ENCODE measurements around the gene RCE1. TPM values are rescaled to one million over a fixed set of nuclear protein-coding genes. Genes with fewer than 3 reads are reported as not detected.
A peak's percentile ranks its signal among the peaks of the same experiment; 100 is the strongest.

The RCE1 gene
- total RNA-seq, 2 experiments from 2014 or later: 60.1 to 63.0 TPM

DNA sequence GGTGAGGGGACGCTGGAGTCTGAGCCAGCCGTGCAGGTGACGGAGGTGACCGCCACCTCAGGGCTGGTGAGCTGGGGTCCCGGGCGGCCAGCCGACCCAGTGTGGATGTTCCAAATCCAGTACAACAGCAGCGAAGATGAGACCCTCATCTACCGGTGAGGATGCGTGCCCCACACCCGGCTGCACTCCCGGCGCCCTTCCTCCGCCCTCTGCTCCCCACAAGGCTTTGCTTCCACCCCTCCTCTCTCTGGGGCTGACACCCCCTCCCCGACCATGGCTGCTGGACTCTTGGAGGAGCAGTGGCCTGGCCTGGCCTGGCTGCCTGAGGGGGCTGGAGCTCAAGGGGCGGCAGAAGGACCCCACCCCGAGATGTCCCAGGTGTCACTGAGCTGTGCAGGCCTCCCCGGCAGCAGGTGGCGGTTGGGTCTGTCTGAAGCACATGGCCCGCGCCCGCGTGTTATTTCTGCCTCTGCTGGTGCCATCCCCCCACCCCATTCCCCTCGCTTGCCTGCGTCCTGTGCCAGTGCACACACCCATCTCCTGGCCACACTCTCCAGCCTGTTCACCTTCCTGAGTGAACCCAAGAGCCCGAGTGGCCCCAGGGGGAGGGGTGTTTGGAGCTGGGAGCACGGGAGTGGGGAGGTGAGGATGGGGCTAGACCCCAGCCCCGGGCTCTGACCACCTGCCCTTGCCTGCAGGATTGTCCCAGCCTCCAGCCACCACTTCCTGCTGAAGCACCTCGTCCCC, 15.9 kb downstream of the RCE1 start:
- POLR2A ChIA-PET: no interaction called here
- H3K4me3 Mint-ChIP-seq: peak overlapping the region; percentile 63
- no peak overlapping the region for H3K27ac ChIP-seq (ENCODE audit: low read depth in 1 of 2, low read length in 2 of 2)
- H3K4me1 Mint-ChIP-seq (ENCODE audit: low read depth): no peaks in the 10 kb centered on the region
- intact Hi-C loops (cut with DNase I, micrococcal nuclease): no loop called here
- TF ChIP-seq, protein P1, sequence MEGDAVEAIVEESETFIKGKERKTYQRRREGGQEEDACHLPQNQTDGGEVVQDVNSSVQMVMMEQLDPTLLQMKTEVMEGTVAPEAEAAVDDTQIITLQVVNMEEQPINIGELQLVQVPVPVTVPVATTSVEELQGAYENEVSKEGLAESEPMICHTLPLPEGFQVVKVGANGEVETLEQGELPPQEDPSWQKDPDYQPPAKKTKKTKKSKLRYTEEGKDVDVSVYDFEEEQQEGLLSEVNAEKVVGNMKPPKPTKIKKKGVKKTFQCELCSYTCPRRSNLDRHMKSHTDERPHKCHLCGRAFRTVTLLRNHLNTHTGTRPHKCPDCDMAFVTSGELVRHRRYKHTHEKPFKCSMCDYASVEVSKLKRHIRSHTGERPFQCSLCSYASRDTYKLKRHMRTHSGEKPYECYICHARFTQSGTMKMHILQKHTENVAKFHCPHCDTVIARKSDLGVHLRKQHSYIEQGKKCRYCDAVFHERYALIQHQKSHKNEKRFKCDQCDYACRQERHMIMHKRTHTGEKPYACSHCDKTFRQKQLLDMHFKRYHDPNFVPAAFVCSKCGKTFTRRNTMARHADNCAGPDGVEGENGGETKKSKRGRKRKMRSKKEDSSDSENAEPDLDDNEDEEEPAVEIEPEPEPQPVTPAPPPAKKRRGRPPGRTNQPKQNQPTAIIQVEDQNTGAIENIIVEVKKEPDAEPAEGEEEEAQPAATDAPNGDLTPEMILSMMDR (IDR thresholded peaks at IDR 0.05): no peak
- no peak overlapping the region for H3K27ac Mint-ChIP-seq
- ATAC-seq (ENCODE audit: poor library complexity): no peak
- H3K4me3 ChIP-seq (ENCODE audit: low read length): no peak overlapping the region
- no peaks in the 10 kb centered on the region for H3K9me3 ChIP-seq (ENCODE audit: control insufficient read depth in 1 of 2, insufficient read depth in 1 of 2, low read length in 2 of 2)
- H3K36me3 ChIP-seq (ENCODE audit: insufficient read depth, low read length): no peaks in the 10 kb centered on the region
- H3K27me3 Mint-ChIP-seq: no peaks in the 10 kb centered on the region
- no peak for DNase-seq
- H3K4me1 ChIP-seq (ENCODE audit: insufficient read depth, low read length): peaks cover 13% of the 10 kb centered on the region
- no peaks in the 10 kb centered on the region for H3K36me3 Mint-ChIP-seq (ENCODE audit: low read depth)
- H3K9me3 Mint-ChIP-seq: no peaks in the 10 kb centered on the region
- no peaks in the 10 kb centered on the region for H3K27me3 ChIP-seq (ENCODE audit: control insufficient read depth in 1 of 2, insufficient read depth in 2 of 2, low read length in 2 of 2)
- CTCF ChIA-PET: no interaction called here

DNA sequence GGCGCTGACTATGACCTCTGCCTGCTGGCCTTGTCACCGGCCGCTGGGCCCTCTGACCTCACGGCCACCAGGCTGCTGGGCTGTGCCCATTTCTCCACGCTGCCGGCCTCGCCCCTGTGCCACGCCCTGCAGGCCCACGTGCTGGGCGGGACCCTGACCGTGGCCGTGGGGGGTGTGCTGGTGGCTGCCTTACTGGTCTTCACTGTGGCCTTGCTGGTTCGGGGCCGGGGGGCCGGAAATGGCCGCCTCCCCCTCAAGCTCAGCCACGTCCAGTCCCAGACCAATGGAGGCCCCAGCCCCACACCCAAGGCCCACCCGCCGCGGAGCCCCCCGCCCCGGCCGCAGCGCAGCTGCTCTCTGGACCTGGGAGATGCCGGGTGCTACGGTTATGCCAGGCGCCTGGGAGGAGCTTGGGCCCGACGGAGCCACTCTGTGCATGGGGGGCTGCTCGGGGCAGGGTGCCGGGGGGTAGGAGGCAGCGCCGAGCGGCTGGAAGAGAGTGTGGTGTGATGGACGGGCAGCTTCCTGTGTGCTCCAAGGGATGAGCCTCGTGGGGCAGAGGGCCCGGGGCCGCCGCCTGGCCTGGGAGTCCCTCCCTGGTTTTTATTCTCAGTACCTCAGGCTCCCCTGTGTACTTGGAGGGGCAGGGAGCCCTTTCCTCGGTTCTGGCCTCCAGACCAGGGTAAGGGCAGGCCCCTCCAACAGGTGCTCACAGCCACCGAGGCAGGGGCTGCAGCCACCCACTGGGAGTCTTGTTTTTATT, 16.6 kb downstream of the RCE1 start:
- Mint-ChIP-seq H3K27me3 (no peaks in the 10 kb centered on the region), H3K9me3 (no peaks in the 10 kb centered on the region), H3K4me1 (ENCODE audit: low read depth) (no peaks in the 10 kb centered on the region), H3K4me3 (no peak overlapping the region), H3K27ac (no peak overlapping the region), H3K36me3 (ENCODE audit: low read depth) (no peaks in the 10 kb centered on the region)
- Histone ChIP-seq H3K4me3 (ENCODE audit: low read length) (no peak overlapping the region), H3K27ac (ENCODE audit: low read depth in 1 of 2, low read length in 2 of 2) (no peak overlapping the region), H3K9me3 (ENCODE audit: control insufficient read depth in 1 of 2, insufficient read depth in 1 of 2, low read length in 2 of 2) (no peaks in the 10 kb centered on the region), H3K4me1 (ENCODE audit: insufficient read depth, low read length) (peaks cover 13% of the 10 kb centered on the region), H3K36me3 (ENCODE audit: insufficient read depth, low read length) (no peaks in the 10 kb centered on the region), H3K27me3 (ENCODE audit: control insufficient read depth in 1 of 2, insufficient read depth in 2 of 2, low read length in 2 of 2) (no peaks in the 10 kb centered on the region)
- intact Hi-C loops (cut with DNase I, micrococcal nuclease): no loop called here
- ATAC-seq (ENCODE audit: poor library complexity) (no peak), DNase-seq (peak in 1 of 14 experiments; percentile 26)
- TF ChIP-seq, protein P1 (IDR thresholded peaks at IDR 0.05): no peak
- ChIA-PET CTCF (no interaction called here), POLR2A (no interaction called here)

DNA sequence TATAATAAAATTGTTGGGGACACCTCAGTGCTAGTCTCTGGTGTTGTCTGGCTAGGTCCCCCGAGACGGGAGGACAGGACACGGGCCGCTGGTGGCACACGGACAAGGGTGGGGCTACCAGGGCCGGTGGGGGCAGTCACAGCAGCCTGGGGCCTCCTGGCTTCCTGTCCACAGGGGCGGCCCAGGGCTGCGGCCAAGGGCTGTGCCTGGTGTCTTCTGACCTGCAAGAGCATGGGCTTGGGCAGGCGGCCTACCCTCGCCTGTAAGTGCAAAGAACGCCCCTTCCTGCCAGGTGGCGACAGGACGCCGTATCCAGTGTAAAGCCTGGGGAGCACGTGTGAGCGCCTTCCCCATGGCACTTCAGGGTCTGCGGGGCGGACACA, 17.2 kb downstream of the RCE1 start:
- no peak for DNase-seq
- Histone ChIP-seq H3K27me3 (ENCODE audit: control insufficient read depth in 1 of 2, insufficient read depth in 2 of 2, low read length in 2 of 2) (no peaks in the 10 kb centered on the region), H3K27ac (ENCODE audit: low read depth in 1 of 2, low read length in 2 of 2) (no peak overlapping the region), H3K4me3 (ENCODE audit: low read length) (no peak overlapping the region), H3K4me1 (ENCODE audit: insufficient read depth, low read length) (peaks cover 11% of the 10 kb centered on the region), H3K36me3 (ENCODE audit: insufficient read depth, low read length) (no peaks in the 10 kb centered on the region), H3K9me3 (ENCODE audit: control insufficient read depth in 1 of 2, insufficient read depth in 1 of 2, low read length in 2 of 2) (no peaks in the 10 kb centered on the region)
- CTCF ChIA-PET: no interaction called here
- Mint-ChIP-seq H3K4me1 (ENCODE audit: low read depth) (no peaks in the 10 kb centered on the region), H3K27me3 (no peaks in the 10 kb centered on the region), H3K4me3 (no peak overlapping the region), H3K27ac (no peak overlapping the region), H3K9me3 (no peaks in the 10 kb centered on the region), H3K36me3 (ENCODE audit: low read depth) (no peaks in the 10 kb centered on the region)
- POLR2A ChIA-PET: no interaction called here
- ATAC-seq (ENCODE audit: poor library complexity): no peak
- TF ChIP-seq, protein P1 (IDR thresholded peaks at IDR 0.05): no peak
- intact Hi-C loops (cut with DNase I, micrococcal nuclease): no loop called here

Data from CD4-positive, alpha-beta T cell (primary cell).